GM23248 (cell line): ENCODE results near the gene GHRH. TPM values are rescaled to one million over a fixed set of nuclear protein-coding genes. Genes with fewer than 3 reads are reported as not detected.

Source experiments
- DNase-seq: peaks from one replicate; pipeline ENCODE4 v3.0.0-alpha.2; 2015
- H2AFZ ChIP-seq: fragments of 200-600 bp; sonication (generic); 2 replicates; pipeline ENCODE4 v1.6.1; 2016; ENCODE audit warnings: antibody characterized with exemption
- H3F3A ChIP-seq: fragments of 200-600 bp; sonication (generic); 2 replicates; pipeline ENCODE4 v1.6.1; 2016; ENCODE audit warnings: mild to moderate bottlenecking, antibody characterized with exemption, mixed run types; ENCODE audit not compliant: insufficient read depth
- H3K27ac ChIP-seq: fragments of 200-600 bp; sonication (generic); 2 replicates; pipeline ENCODE4 v1.5.1; 2016; ENCODE audit warnings: mild to moderate bottlenecking
- H3K27me3 ChIP-seq: fragments of 200-600 bp; sonication (generic); replicated peaks from 2 replicates; pipeline ENCODE4 v1.6.1; 2016; ENCODE audit warnings: mild to moderate bottlenecking; ENCODE audit not compliant: insufficient read depth
- H3K36me3 ChIP-seq: fragments of 200-600 bp; sonication (generic); 2 replicates; pipeline ENCODE4 v1.6.1; 2016; ENCODE audit warnings: low read depth, mild to moderate bottlenecking
- H3K4me1 ChIP-seq: fragments of 200-600 bp; sonication (generic); 2 replicates; pipeline ENCODE4 v1.6.1; 2016; ENCODE audit warnings: mild to moderate bottlenecking; ENCODE audit not compliant: insufficient read depth
- H3K4me2 ChIP-seq: fragments of 200-600 bp; sonication (generic); one replicate; pipeline ENCODE4 v1.6.1; 2016; ENCODE audit warnings: mild to moderate bottlenecking; ENCODE audit not compliant: unreplicated experiment
- H3K4me3 ChIP-seq: fragments of 200-600 bp; sonication (generic); 2 replicates; pipeline ENCODE4 v1.5.1; 2016; ENCODE audit warnings: mild to moderate bottlenecking
- H3K79me2 ChIP-seq: fragments of 200-600 bp; sonication (generic); 2 replicates; pipeline ENCODE4 v1.6.1; 2016; ENCODE audit warnings: mild to moderate bottlenecking; ENCODE audit not compliant: insufficient read depth
- H3K9ac ChIP-seq: fragments of 200-600 bp; sonication (generic); 2 replicates; pipeline ENCODE4 v1.6.1; 2016; ENCODE audit warnings: mild to moderate bottlenecking
- H3K9me2 ChIP-seq: fragments of 200-600 bp; sonication (generic); 2 replicates; pipeline ENCODE4 v1.6.1; 2016; ENCODE audit warnings: mixed run types, mild to moderate bottlenecking, moderate library complexity; ENCODE audit not compliant: insufficient read depth
- H3K9me3 ChIP-seq: fragments of 200-600 bp; sonication (generic); one replicate; pipeline ENCODE4 v1.6.1; 2017; ENCODE audit warnings: low read depth
- H4K20me1 ChIP-seq: fragments of 200-600 bp; sonication (generic); 2 replicates; pipeline ENCODE4 v1.6.0; 2016; ENCODE audit not compliant: insufficient read depth
- EZH2 ChIP-seq: fragments of 200-600 bp; sonication (generic); IDR thresholded peaks from 2 replicates; pipeline ENCODE4 v1.6.1; 2018; ENCODE audit warnings: antibody characterized with exemption, mild to moderate bottlenecking; ENCODE audit not compliant: insufficient read depth, poor library complexity, severe bottlenecking
- EZH2phosphoT487 ChIP-seq: fragments of 200-600 bp; sonication (generic); IDR thresholded peaks from 2 replicates; pipeline ENCODE4 v1.6.1; 2018; ENCODE audit warnings: antibody characterized with exemption, moderate library complexity, mild to moderate bottlenecking, low read depth; ENCODE audit not compliant: insufficient read depth
- WGBS, 2 experiments: methylation state at CpG; one replicate each; pipeline ENCODE4 v1.1.6; 2015 to 2017; ENCODE audit warnings: low lambda C conversion rate in 2 of 2, low coverage in 1 of 2; ENCODE audit errors: missing lambda C conversion rate in 2 of 2; 5-methylcytosine and 5-hydroxymethylcytosine counted together
- in situ Hi-C: fragments of 300-500 bp; cut with MboI; formaldehyde crosslinking; loops from 2 replicates; pipeline ENCODE4 v1.15.0; 2020
- polyA plus RNA-seq: library from polyadenylated mRNA; unstranded; fragments of >200 nt; fragmentation: Nextera tagmentation; extraction: Ambion mirVana; gene quantifications from 2 replicates; pipeline ENCODE4 v1.2.1, GENCODE V29; 2016
- total RNA-seq: library from RNA; depleted of rRNA; stranded (reverse); fragments of >200 nt; shearing (Covaris generic); gene quantifications from 2 replicates; pipeline ENCODE4 v1.2.3, GENCODE V29; 2014

Gene GHRH
- total and polyA plus RNA-seq, 2 experiments from 2014 or later, result not detected

- Histone ChIP-seq H4K20me1 (no peaks in the 10 kb centered on the region), H3K79me2 (no peaks in the 10 kb centered on the region), H3K9ac (no peak overlapping the region), H3K9me3 (no peaks in the 10 kb centered on the region), H3K4me2 (no peak overlapping the region), H3K4me1 (no peaks in the 10 kb centered on the region), H3K27me3 (peaks cover 18% of the 10 kb centered on the region; the same call in 1 of the 2 replicates), H3K9me2 (no peaks in the 10 kb centered on the region), H3K27ac (no peak overlapping the region), H3K4me3 (no peak overlapping the region), H2AFZ (no peak overlapping the region), H3K36me3 (no peaks in the 10 kb centered on the region), H3F3A (no peaks in the 10 kb centered on the region)
- in situ Hi-C loops, result loop anchor here (25.0 kb wide), 1 partner anchor 720 kb away; no protein-coding TSS in a partner anchor
- TF ChIP-seq EZH2 (no peak), EZH2phosphoT487 (no peak)
- WGBS, 2 experiments, result 60 to 62% methylated on average over 9 of the region's 9 CpGs
- no peak for DNase-seq
Observed at GRCh38 chr20:37266940-37267666, 5.5 kb upstream of the GHRH start.

GRCh38 chr20:37265152-37265551 is 3.5 kb upstream of the GHRH start:
- no peaks in the 10 kb centered on the region for H3K79me2 ChIP-seq
- in situ Hi-C loops, result loop anchor here (25.0 kb wide), 1 partner anchor 722 kb away; no protein-coding TSS in a partner anchor
- WGBS, 2 experiments, result 94% methylated on average over 4 of the region's 4 CpGs
- H3K27ac ChIP-seq, result no peak overlapping the region
- peaks cover 37% of the 10 kb centered on the region; the same call in 1 of the 2 replicates for H3K27me3 ChIP-seq
- H3K9me3 ChIP-seq, result no peaks in the 10 kb centered on the region
- no peaks in the 10 kb centered on the region for H3K4me1 ChIP-seq
- H3K36me3 ChIP-seq, result no peaks in the 10 kb centered on the region
- no peak overlapping the region for H3K4me3 ChIP-seq
- no peaks in the 10 kb centered on the region for H3F3A ChIP-seq
- no peak overlapping the region for H3K4me2 ChIP-seq
- no peak overlapping the region for H2AFZ ChIP-seq
- DNase-seq, result no peak
- H3K9ac ChIP-seq, result no peak overlapping the region
- TF ChIP-seq EZH2, result no peak
- TF ChIP-seq EZH2phosphoT487, result no peak
- no peaks in the 10 kb centered on the region for H4K20me1 ChIP-seq
- no peaks in the 10 kb centered on the region for H3K9me2 ChIP-seq

- Histone ChIP-seq H3K79me2 (no peaks in the 10 kb centered on the region), H3K9me2 (no peaks in the 10 kb centered on the region), H2AFZ (no peak overlapping the region), H3K4me2 (no peak overlapping the region), H3K4me3 (no peak overlapping the region), H3K4me1 (no peaks in the 10 kb centered on the region), H3K27ac (no peak overlapping the region), H3K27me3 (peaks cover 45% of the 10 kb centered on the region; the same call in 1 of the 2 replicates), H3K36me3 (no peaks in the 10 kb centered on the region), H3F3A (no peaks in the 10 kb centered on the region), H3K9me3 (no peaks in the 10 kb centered on the region), H4K20me1 (no peaks in the 10 kb centered on the region), H3K9ac (no peak overlapping the region)
- 52 to 56% methylated on average over 6 of the region's 6 CpGs for whole genome bisulfite sequencing, 2 experiments
- DNase-seq, result no peak
- TF ChIP-seq EZH2 (no peak), EZH2phosphoT487 (no peak)
- in situ Hi-C loops, result loop anchor here (25.0 kb wide), 1 partner anchor 724 kb away; no protein-coding TSS in a partner anchor
Observed at GRCh38 chr20:37263686-37264085, 2.1 kb upstream of the GHRH start.

- H3K9me3 ChIP-seq, result no peaks in the 10 kb centered on the region
- no peak overlapping the region for H3K4me2 ChIP-seq
- H3K9ac ChIP-seq, result no peak overlapping the region
- DNase-seq, result no peak
- H3F3A ChIP-seq, result no peaks in the 10 kb centered on the region
- no peak overlapping the region for H2AFZ ChIP-seq
- no peaks in the 10 kb centered on the region for H3K79me2 ChIP-seq
- no peak for TF ChIP-seq EZH2phosphoT487
- TF ChIP-seq EZH2, result no peak
- no peak overlapping the region for H3K4me3 ChIP-seq
- no peaks in the 10 kb centered on the region for H4K20me1 ChIP-seq
- no peaks in the 10 kb centered on the region for H3K36me3 ChIP-seq
- in situ Hi-C loops, result loop anchor here (25.0 kb wide), 1 partner anchor 725 kb away; no protein-coding TSS in a partner anchor
- peaks cover 45% of the 10 kb centered on the region; the same call in 1 of the 2 replicates for H3K27me3 ChIP-seq
- H3K27ac ChIP-seq, result no peak overlapping the region
- H3K9me2 ChIP-seq, result no peaks in the 10 kb centered on the region
- H3K4me1 ChIP-seq, result no peaks in the 10 kb centered on the region
- 41 to 52% methylated on average over 8 of the region's 8 CpGs for WGBS, 2 experiments
Observed at GRCh38 chr20:37262505-37262904, 891 bp upstream of the GHRH start.
